GM19351 (cell line): ENCODE results near the gene PTPRA.
"Not testable (repeated sequence)": the region's sequence is repeated elsewhere in the genome, so short reads cannot be mapped to it uniquely, and the experiment has no call there.

ENCODE experiments used
- ATAC-seq: cut with Tn5 transposase; IDR thresholded peaks from one replicate; pipeline ENCODE4 v1.9.1; 2021; ENCODE audit warnings: mild to moderate bottlenecking, moderate library complexity; ENCODE audit not compliant: unreplicated experiment

The PTPRA gene

DNA sequence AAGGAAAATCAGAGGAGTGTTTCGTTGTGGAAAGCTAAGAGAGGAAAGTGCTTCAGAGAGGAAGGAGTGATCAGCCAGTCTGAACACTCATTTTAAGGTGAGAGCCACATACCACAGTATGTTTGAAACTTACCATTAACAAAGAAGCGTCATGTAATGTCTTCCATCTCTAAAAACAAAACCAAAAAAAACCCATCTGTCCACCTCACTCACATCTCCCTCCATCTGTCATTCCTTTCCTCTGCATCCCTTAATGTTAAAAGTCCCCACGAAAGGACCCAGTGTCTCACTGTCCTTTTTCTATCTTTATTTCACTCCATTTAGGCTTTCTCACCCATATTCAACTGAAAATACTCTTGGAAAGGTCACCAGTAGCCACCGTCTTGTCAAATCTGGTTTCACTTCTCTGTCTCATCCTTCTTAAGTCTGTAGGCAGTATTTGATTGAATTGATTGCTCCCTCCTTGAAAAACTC is 110.8 kb downstream of the PTPRA start:
- peak; percentile 76 for ATAC-seq

- no peak for ATAC-seq
Measured at GRCh38 chr20:2984956-2985661, 111.8 kb downstream of the PTPRA start.

- no peak for ATAC-seq
Measured at GRCh38 chr20:2986466-2986865, 113.2 kb downstream of the PTPRA start.

DNA sequence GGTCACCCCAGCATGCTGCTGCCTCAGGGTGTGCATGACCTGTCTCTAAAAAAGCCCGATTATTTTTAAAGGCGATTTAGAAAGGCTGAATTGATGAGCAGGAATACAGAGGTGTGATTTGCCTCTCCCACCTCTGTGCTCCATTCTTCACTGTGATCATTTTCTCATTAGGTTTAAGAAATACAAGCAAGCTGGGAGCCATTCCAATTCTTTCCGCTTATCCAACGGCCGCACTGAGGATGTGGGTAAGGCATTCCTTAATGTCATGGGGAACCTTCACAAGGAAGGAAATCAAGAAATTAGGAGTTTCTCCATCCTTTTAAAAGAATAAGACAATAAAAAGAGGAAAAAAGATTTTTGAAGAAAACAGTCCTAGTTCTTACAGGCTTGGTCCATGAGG is 114.6 kb downstream of the PTPRA start:
- no peak for ATAC-seq

DNA sequence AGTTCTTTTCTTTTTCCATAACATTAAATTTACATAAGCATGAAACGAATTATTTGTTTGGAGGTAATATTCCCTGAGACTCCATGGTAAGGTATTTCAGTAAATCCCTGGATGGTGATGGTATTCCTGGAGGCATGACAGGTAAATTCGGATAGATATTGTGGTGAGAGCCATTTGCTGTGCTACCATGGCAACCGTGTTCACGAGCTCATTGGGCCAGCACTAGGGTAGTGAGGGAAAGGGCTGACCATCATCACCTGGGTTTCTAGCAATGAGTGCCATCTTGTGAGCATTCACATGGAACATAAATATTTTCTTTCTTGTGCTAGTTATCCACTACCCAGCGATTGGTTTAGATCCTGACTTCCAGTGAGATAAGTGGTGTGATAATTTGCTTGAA is 118.3 kb downstream of the PTPRA start:
- ATAC-seq = no peak

DNA sequence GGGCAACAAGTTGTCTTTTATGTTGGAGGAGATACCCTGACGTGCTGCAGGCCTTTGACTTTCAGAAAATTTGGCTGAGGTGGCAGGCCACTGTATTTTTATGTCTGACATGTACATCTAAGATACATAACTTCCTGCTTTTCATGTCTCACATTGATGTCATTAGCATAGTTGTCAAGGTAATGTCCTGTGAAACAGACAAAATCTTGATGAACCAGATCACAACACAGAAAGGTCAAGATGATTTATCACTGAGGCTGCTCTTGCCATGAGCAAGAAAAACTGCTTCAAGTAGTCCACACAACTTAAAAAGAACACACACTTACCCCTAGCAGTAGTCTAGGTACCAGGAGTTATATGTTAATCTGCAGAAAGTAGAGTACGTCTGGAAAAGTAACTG is 120.0 kb downstream of the PTPRA start:
- no peak for ATAC-seq

GRCh38 chr20:2995796-2996195 is 122.5 kb downstream of the PTPRA start:
- ATAC-seq = no peak

DNA sequence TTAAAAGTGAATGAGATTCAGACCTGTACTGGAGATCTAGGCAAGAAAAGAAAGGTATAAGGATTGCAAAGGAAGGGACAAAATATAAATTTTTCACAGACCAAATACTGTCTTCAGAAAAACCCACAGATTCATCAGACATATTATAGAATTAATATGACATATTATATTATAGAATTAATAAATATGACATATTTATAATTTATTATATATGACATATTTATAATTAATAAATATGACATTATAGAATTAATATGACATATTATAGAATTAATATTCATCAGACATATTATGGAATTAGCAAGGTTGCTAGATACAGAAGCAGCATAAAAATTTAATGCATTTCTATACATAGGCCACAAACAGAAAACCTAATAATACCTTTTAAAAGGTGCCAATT is 125.4 kb downstream of the PTPRA start:
- no peak for ATAC-seq

DNA sequence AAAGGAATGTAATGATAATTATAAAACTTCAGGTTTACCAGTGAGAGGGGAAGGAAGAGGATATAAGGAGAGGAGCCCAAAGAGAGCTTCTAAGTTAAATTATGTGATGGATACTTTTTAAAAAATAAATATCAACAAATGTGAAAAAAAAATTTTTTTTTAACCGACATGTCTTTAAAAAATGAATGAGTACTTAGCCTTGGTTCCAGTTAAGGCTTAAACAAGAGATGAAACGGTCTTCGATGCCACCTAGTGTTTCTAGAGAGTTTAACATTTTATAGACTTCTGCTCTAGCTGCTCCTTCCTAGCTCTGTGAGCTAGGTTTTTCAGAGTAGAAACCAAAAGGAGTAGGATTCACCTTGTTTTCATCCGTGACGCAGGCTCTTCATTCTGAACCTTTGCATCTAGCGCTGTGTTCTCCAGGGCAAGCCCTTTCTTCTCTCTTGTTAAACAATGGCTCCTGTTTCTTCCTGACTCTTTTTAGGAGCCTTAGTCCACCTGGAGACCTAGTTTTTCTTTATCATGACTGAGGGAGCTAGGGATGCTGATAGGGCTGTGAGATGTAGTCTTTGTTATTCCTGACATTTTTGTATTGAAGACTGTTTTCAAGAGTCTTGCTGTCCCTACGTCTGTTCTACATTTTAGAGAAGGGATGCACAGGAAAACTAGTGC is 127.7 kb downstream of the PTPRA start:
- ATAC-seq = no peak

DNA sequence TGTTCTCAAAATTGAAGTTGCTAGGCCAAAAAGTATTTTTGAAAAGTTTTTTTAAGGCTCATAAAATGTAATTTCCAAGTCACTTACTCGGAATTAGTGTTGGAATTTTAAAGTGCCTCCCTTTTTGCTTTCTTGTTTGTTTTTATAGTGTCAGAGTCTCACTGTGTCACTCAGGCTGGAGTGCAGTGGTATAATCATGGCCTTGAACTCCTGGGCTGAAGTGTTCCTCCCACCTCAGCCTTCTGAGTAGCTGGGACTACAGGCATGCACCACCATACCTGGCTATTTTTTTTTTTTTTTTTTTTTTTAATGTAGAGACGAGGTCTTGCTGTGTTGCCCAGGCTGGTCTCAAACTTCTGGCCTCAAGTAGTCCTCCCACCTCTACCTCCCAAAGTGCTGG is 130.1 kb downstream of the PTPRA start:
- ATAC-seq = no peak

- no peak for ATAC-seq
Measured at GRCh38 chr20:3010985-3011723, 137.9 kb downstream of the PTPRA start.

GRCh38 chr20:3011752-3012151 is 138.5 kb downstream of the PTPRA start:
- ATAC-seq = no peak

- ATAC-seq = no peak
Measured at GRCh38 chr20:3013771-3014170, 140.5 kb downstream of the PTPRA start.

GRCh38 chr20:3014179-3014578 is 140.9 kb downstream of the PTPRA start:
- ATAC-seq = no peak

- ATAC-seq = no peak
Measured at GRCh38 chr20:3014662-3015061, 141.4 kb downstream of the PTPRA start.

DNA sequence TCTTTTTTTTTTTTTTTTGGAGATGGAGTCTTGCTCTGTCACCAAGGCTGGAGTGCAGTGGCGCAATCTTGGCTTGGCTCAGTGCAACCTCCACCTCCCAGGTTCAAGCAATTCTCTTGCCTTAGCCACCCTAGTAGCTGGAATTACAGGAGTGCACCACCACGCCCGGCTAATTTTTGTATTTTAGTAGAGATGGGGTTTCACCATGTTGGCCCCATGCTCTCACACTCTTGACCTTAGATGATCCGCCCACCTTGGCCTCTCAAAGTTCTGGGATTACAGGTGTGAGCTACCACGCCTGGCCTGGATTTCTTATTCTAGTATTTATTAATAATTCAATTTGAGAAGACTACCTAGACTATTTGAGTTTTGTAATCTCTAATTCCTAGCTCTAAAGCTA is 142.0 kb downstream of the PTPRA start:
- not testable (repeated sequence) for ATAC-seq

- no peak for ATAC-seq
Measured at GRCh38 chr20:3021327-3021726, 148.0 kb downstream of the PTPRA start.

- ATAC-seq = no peak
Measured at GRCh38 chr20:3021777-3022176, 148.5 kb downstream of the PTPRA start.

GRCh38 chr20:3022559-3023490 is 149.5 kb downstream of the PTPRA start:
- not testable (repeated sequence) for ATAC-seq

DNA sequence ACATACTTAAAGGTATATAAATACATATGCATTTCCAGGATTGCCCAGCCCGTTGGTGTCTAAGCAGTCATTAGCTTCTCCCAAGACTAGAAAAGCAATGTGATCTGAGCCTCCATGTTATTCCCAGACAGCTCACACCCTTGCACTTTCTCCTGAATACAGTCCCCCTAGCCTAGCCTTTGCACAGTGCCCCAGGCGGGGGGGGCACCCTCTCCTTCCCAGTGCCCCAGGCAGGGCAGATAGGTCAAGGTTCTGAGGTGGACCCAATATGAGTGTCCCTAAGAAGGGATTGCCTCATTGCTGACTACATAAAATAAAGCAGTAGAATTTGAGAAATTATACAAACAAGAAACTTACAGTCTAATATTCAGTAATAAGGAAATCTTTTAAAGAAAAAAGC is 154.7 kb downstream of the PTPRA start:
- ATAC-seq = no peak
